Amniotic stem cell (primary cell): ENCODE measurements around the gene RACGAP1.

Experiments
- DNase-seq: peaks from one replicate; lab custom pipeline; 2025; lab: John Stamatoyannopoulos, UW

The RACGAP1 gene

GRCh38 chr12:49941556-49942511 lies 83.5 kb downstream of the RACGAP1 start:
- no peak for DNase-seq

- no peak for DNase-seq
Observed at GRCh38 chr12:49939707-49940106, 85.6 kb downstream of the RACGAP1 start.

GRCh38 chr12:49939307-49939706 lies 86.0 kb downstream of the RACGAP1 start:
- no peak for DNase-seq
